Skeletal muscle satellite cell (primary cell): Measurements from ENCODE around the gene WBP1.
"Not testable (repeated sequence)": the region's sequence is repeated elsewhere in the genome, so short reads cannot be mapped to it uniquely, and the experiment has no call there.

ENCODE experiments used
- H3K27me3 ChIP-seq: 2 replicates; pipeline ENCODE4 v1.7.0; 2013; ENCODE audit warnings: low read length; ENCODE audit not compliant: control insufficient read depth, insufficient read depth
- H3K36me3 ChIP-seq: 2 replicates; pipeline ENCODE4 v1.7.0; 2013; ENCODE audit warnings: mild to moderate bottlenecking, control low read depth, low read length; ENCODE audit not compliant: insufficient read depth
- H3K4me1 ChIP-seq: 2 replicates; pipeline ENCODE4 v1.7.0; 2013; ENCODE audit warnings: low read length; ENCODE audit not compliant: control insufficient read depth, insufficient read depth
- H3K4me2 ChIP-seq: 2 replicates; pipeline ENCODE4 v1.7.0; 2013; ENCODE audit warnings: mild to moderate bottlenecking, low read length
- H3K4me3 ChIP-seq: 2 replicates; pipeline ENCODE4 v1.7.0; 2013; ENCODE audit warnings: low read length
- H3K9ac ChIP-seq: 2 replicates; pipeline ENCODE4 v1.7.0; 2013; ENCODE audit warnings: mild to moderate bottlenecking, low read depth, low read length, moderate library complexity
- H3K9me3 ChIP-seq: replicated peaks from 2 replicates; pipeline ENCODE4 v1.7.0; 2013; ENCODE audit warnings: mild to moderate bottlenecking, control low read depth, low read length

Gene WBP1

GRCh38 chr2:74459503-74460118 is 1.4 kb downstream of the WBP1 start:
- not testable (repeated sequence) for H3K9me3 ChIP-seq, H3K9ac ChIP-seq, H3K27me3 ChIP-seq
- Histone ChIP-seq H3K36me3 (peaks cover 25% of the 10 kb centered on the region), H3K4me2 (peak overlapping the region; percentile 93), H3K4me1 (peaks cover 22% of the 10 kb centered on the region), H3K4me3 (peak overlapping the region; percentile 95)

- not testable (repeated sequence) for H3K9ac ChIP-seq, H3K9me3 ChIP-seq, H3K4me2 ChIP-seq, H3K4me3 ChIP-seq, H3K27me3 ChIP-seq
- peaks cover 21% of the 10 kb centered on the region for H3K4me1 ChIP-seq
- H3K36me3 ChIP-seq, result peaks cover 25% of the 10 kb centered on the region
Measured at GRCh38 chr2:74460187-74460586, 1.9 kb downstream of the WBP1 start.

- Histone ChIP-seq H3K4me3 (no peak overlapping the region), H3K9me3 (no peaks in the 10 kb centered on the region), H3K4me1 (peaks cover 16% of the 10 kb centered on the region), H3K36me3 (peaks cover 24% of the 10 kb centered on the region), H3K9ac (no peak overlapping the region), H3K4me2 (no peak overlapping the region), H3K27me3 (no peaks in the 10 kb centered on the region)
Measured at GRCh38 chr2:74461187-74462053, 3.2 kb downstream of the WBP1 start.

GRCh38 chr2:74462054-74462785 is 4.0 kb downstream of the WBP1 start:
- H3K4me3 ChIP-seq, result no peak overlapping the region
- H3K4me1 ChIP-seq, result peaks cover 11% of the 10 kb centered on the region
- no peak overlapping the region for H3K4me2 ChIP-seq
- no peaks in the 10 kb centered on the region for H3K9me3 ChIP-seq
- no peak overlapping the region for H3K9ac ChIP-seq
- peaks cover 20% of the 10 kb centered on the region for H3K36me3 ChIP-seq
- no peaks in the 10 kb centered on the region for H3K27me3 ChIP-seq

GRCh38 chr2:74462786-74463105 is 4.5 kb downstream of the WBP1 start:
- Histone ChIP-seq H3K4me1 (peaks cover 11% of the 10 kb centered on the region), H3K27me3 (no peaks in the 10 kb centered on the region), H3K36me3 (peaks cover 20% of the 10 kb centered on the region), H3K4me2 (no peak overlapping the region), H3K9ac (no peak overlapping the region), H3K9me3 (no peaks in the 10 kb centered on the region), H3K4me3 (no peak overlapping the region)

- Histone ChIP-seq H3K36me3 (peaks cover 20% of the 10 kb centered on the region), H3K4me2 (peak overlapping the region; percentile 100), H3K4me3 (peak overlapping the region; percentile 100), H3K4me1 (peaks cover 9% of the 10 kb centered on the region), H3K9me3 (no peaks in the 10 kb centered on the region), H3K27me3 (no peaks in the 10 kb centered on the region), H3K9ac (peak overlapping the region; percentile 97)
Measured at GRCh38 chr2:74464406-74464805, 6.2 kb downstream of the WBP1 start.

GRCh38 chr2:74470742-74471141 is 12.5 kb downstream of the WBP1 start:
- H3K9ac ChIP-seq, H3K4me3 ChIP-seq, H3K27me3 ChIP-seq, H3K4me2 ChIP-seq, H3K9me3 ChIP-seq: not testable (repeated sequence)
- peaks cover 18% of the 10 kb centered on the region for H3K4me1 ChIP-seq
- peaks cover 11% of the 10 kb centered on the region for H3K36me3 ChIP-seq

- Histone ChIP-seq H3K4me3 (peak overlapping the region; percentile 89), H3K36me3 (peaks cover 11% of the 10 kb centered on the region), H3K9ac (peak overlapping the region; percentile 91), H3K4me2 (peak overlapping the region; percentile 93), H3K4me1 (peaks cover 14% of the 10 kb centered on the region), H3K27me3 (no peaks in the 10 kb centered on the region), H3K9me3 (no peaks in the 10 kb centered on the region)
Measured at GRCh38 chr2:74471332-74472065, 13.3 kb downstream of the WBP1 start.

GRCh38 chr2:74472086-74472944 is 14.1 kb downstream of the WBP1 start, which contains the start of gene MRPL53:
TSS of gene MRPL53 (minus strand) at chr2:74472680. CDS start at chr2:74472660, 20 bp downstream.
- H3K27me3 ChIP-seq, result no peaks in the 10 kb centered on the region

GRCh38 chr2:74472945-74473258 is 14.7 kb downstream of the WBP1 start:
- Histone ChIP-seq H3K4me1 (peaks cover 14% of the 10 kb centered on the region), H3K4me3 (peak overlapping the region; percentile 89), H3K9me3 (no peaks in the 10 kb centered on the region), H3K4me2 (peak overlapping the region; percentile 93), H3K9ac (peak overlapping the region; percentile 91), H3K36me3 (peaks cover 22% of the 10 kb centered on the region), H3K27me3 (no peaks in the 10 kb centered on the region)

More at GRCh38 chr2:74472086-74472944, 14.1 kb downstream of the WBP1 start, which contains the start of gene MRPL53:
- peak within 1 kb of the TSS; percentile 91 for H3K9ac ChIP-seq
- no peaks in the 10 kb centered on the region for H3K9me3 ChIP-seq
- peaks cover 14% of the 10 kb centered on the region for H3K4me1 ChIP-seq
- peak within 1 kb of the TSS; percentile 89 for H3K4me3 ChIP-seq
- H3K4me2 ChIP-seq, result peak within 1 kb of the TSS; percentile 93
- H3K36me3 ChIP-seq, result peaks cover 18% of the 10 kb centered on the region
